ENCODE data around the gene TMTC1. TPM values are rescaled to one million over a fixed set of nuclear protein-coding genes. Genes with fewer than 3 reads are reported as not detected.

The TMTC1 gene
- total RNA-seq, 4 donors from 2014 or later, result 20.5 to 80.6 (median 67.1) TPM

- TF ChIP-seq POLR2A (IDR thresholded peaks at IDR 0.05), result no peak
- TF ChIP-seq, protein P1, sequence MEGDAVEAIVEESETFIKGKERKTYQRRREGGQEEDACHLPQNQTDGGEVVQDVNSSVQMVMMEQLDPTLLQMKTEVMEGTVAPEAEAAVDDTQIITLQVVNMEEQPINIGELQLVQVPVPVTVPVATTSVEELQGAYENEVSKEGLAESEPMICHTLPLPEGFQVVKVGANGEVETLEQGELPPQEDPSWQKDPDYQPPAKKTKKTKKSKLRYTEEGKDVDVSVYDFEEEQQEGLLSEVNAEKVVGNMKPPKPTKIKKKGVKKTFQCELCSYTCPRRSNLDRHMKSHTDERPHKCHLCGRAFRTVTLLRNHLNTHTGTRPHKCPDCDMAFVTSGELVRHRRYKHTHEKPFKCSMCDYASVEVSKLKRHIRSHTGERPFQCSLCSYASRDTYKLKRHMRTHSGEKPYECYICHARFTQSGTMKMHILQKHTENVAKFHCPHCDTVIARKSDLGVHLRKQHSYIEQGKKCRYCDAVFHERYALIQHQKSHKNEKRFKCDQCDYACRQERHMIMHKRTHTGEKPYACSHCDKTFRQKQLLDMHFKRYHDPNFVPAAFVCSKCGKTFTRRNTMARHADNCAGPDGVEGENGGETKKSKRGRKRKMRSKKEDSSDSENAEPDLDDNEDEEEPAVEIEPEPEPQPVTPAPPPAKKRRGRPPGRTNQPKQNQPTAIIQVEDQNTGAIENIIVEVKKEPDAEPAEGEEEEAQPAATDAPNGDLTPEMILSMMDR (IDR thresholded peaks at IDR 0.05), result no peak
- Histone ChIP-seq H3K9me3 (no peaks in the 10 kb centered on the region), H3K27me3 (no peaks in the 10 kb centered on the region), H3K4me1 (no peaks in the 10 kb centered on the region), H3K27ac (peak overlapping the region in 1 of 2 donors; percentile 37), H3K36me3 (no peaks in the 10 kb centered on the region), H3K4me3 (no peak overlapping the region)
- intact Hi-C loops (cut with DNase I; ENCODE audit: low total_unique reads), result no loop called here
- no peak for DNase-seq
Measured at GRCh38 chr12:29610473-29611170, 173.1 kb downstream of the TMTC1 start.

DNA sequence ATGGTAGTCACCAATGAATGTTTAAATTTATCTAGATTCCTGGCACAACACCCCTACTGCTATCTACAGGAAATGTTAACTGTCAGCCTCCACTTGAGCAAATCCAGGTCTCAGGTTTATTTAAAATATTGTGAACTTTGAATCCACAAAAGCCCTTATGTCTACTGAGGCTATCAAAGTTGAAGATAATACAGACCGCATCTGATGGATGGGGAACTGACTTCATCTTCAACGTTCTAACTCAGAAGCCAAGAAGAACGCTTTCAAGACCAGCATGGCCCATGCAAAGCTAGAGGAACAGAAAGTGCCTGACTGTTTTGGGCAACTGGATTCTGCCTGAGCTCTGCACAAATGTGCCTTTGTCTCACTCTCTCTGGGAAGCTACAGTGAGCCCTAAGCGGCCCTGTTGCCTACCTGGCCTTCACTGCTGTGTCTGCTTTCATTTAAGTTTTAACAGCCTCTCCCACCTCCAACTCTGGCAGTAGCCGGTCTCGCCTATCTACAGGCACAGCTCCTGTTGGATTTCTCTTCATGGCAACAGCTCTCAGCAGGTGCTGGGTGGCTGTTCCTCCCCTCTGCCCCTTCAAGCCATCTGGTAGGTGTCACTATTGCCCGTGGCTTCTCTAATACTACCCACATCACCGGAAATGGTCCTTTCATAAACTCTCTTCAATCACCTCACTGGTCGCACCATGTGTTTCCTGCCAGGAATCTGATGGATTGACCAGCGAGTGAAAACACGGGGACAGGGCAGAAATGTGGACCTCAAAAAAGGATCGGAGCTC, 174.1 kb downstream of the TMTC1 start:
- TF ChIP-seq, protein P1 (IDR thresholded peaks at IDR 0.05), result no peak
- TF ChIP-seq POLR2A (IDR thresholded peaks at IDR 0.05), result no peak
- Histone ChIP-seq H3K27ac (peak overlapping the region in 1 of 2 donors; percentile 37), H3K9me3 (no peaks in the 10 kb centered on the region), H3K27me3 (no peaks in the 10 kb centered on the region), H3K36me3 (no peaks in the 10 kb centered on the region), H3K4me1 (no peaks in the 10 kb centered on the region), H3K4me3 (no peak overlapping the region)
- intact Hi-C loops (cut with DNase I; ENCODE audit: low total_unique reads), result no loop called here
- no peak for DNase-seq

DNA sequence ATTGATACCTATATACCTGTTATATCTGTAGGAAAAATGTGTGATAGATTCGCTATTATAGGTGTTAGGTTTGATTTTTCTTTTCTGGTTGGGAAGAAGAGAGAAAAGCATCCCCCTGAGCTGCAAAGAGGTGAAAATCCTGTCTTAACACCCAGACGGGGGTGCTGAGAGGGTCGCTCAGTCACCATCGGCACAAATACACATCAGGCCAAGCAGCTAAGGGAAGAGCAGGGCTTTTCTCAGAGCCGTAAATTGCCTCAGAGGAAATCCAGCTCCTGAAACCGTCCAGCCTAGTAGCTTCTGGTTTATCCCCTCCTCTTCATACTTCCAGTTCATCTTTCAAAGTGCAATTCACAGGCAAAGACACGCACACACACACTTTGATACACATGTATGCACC, 175.2 kb downstream of the TMTC1 start:
- intact Hi-C loops (cut with DNase I; ENCODE audit: low total_unique reads), result no loop called here
- no peak for DNase-seq
- Histone ChIP-seq H3K36me3 (no peaks in the 10 kb centered on the region), H3K27ac (no peak overlapping the region), H3K4me3 (no peak overlapping the region), H3K4me1 (no peaks in the 10 kb centered on the region), H3K9me3 (no peaks in the 10 kb centered on the region), H3K27me3 (no peaks in the 10 kb centered on the region)
- TF ChIP-seq, protein P1 (IDR thresholded peaks at IDR 0.05), result no peak
- TF ChIP-seq POLR2A (IDR thresholded peaks at IDR 0.05), result no peak

GRCh38 chr12:29599381-29599780, 184.4 kb downstream of the TMTC1 start:
- no peak for DNase-seq
- Histone ChIP-seq H3K36me3 (no peaks in the 10 kb centered on the region), H3K27me3 (no peaks in the 10 kb centered on the region), H3K9me3 (no peaks in the 10 kb centered on the region), H3K4me1 (no peaks in the 10 kb centered on the region), H3K27ac (no peak overlapping the region), H3K4me3 (no peak overlapping the region)
- TF ChIP-seq POLR2A (IDR thresholded peaks at IDR 0.05), result no peak
- TF ChIP-seq, protein P1 (IDR thresholded peaks at IDR 0.05), result no peak
- intact Hi-C loops (cut with DNase I; ENCODE audit: low total_unique reads), result no loop called here

Measured in uterus (tissue), 4 donors.